ENCODE measurements around the gene APLF.

DNA sequence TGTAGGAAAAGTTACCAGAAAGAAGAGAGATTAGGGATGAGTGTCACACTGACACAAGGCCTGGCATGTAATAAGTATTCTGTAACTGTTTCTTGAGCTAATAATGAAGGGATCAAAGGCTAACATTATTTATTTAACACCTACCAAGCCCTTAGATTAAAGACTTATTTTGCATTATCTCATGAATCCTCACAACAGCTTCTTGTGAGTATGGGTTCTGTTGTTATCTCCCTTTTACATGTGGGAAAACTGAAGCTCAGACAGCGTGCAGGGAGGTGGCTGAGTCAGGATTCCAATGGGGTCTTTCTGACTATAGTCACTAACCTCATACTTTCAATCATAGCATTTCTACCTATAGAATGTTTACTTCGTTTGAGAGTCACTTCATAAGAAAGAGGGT, 97.0 kb downstream of the APLF start:
- TF ChIP-seq CTCF (IDR thresholded peaks at IDR 0.05) (no peak), POLR2A (IDR thresholded peaks at IDR 0.05) (no peak), EP300 (IDR thresholded peaks at IDR 0.05) (no peak)

Measured in ovary (tissue), 3 donors.